SK-MEL-5 (cell line): ENCODE data around the gene REEP6. TPM values are rescaled to one million over a fixed set of nuclear protein-coding genes. Genes with fewer than 3 reads are reported as not detected.

Experiments
- DNase-seq: peaks from one replicate; pipeline ENCODE4 v3.0.0-alpha.2; 2016; ENCODE audit warnings: low read depth, low spot score
- in situ Hi-C: cut with HindIII; loops from 2 replicates; pipeline ENCODE4 v1.10.0; 2016; ENCODE audit warnings: low sequenced_read_pairs, high pct_unique_total_duplicates, low pct_unique_long_range_greater_than_20kb
- polyA plus RNA-seq, 2 experiments: library from polyadenylated mRNA; depleted of rRNA; stranded (reverse); fragments of >200 nt; gene quantifications; 2 replicates each; pipeline ENCODE4 v1.2.3, GENCODE V29; 2015
- total RNA-seq: library from RNA; depleted of rRNA; stranded (reverse); fragments of >200 nt; shearing (Covaris generic); gene quantifications from 2 replicates; pipeline ENCODE4 v1.2.3, GENCODE V29; 2014; rRNA removed

REEP6 gene
- total RNA-seq, result 3.2 and 4.5 TPM in 2 replicates
- 20.9 and 23.9 TPM in 2 replicates for polyA plus RNA-seq (2015; cell fraction: cytosol; rRNA removed)
- polyA plus RNA-seq (2015; cell fraction: nucleus; rRNA removed), result 3.3 and 6.8 TPM in 2 replicates

DNA sequence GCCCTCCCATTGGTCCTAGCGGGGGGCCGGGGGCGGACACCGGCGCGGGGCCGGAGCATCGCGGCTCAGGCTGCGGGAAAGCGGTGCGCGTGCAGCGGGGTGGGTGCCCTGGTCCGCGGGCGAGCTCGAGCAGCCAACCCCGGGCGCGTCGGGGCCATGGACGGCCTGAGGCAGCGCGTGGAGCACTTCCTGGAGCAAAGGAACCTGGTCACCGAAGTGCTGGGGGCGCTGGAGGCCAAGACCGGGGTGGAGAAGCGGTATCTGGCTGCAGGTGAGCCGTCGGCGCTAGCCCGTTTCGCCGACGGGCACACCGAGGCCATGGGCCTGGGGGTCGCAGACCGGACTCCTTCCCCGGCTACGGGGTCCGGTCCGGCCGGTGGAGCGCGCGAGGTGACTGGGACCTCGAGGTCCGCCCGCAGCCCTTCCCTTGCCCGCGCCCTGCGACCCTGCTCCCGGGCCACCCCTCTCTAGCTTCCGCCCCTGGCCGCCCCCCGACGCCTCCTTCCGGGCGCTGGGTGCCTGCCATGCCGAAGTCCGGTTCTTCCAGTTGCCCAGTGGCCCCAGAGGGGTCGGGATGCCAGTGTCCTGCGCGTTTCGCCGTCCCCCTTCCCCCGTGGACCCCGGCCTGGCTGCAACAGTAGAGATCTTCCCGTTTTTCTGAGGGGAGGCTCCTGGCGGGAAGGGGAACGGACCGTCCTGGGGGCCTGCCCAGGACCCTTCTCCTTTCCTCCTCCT lies at the start of gene REEP6:
TSS of gene REEP6 (plus strand) at position 68 of the 735 bp plus-strand sequence. CDS start at position 157, 89 bp downstream.
- in situ Hi-C loops, result no loop called here
- no peak for DNase-seq

DNA sequence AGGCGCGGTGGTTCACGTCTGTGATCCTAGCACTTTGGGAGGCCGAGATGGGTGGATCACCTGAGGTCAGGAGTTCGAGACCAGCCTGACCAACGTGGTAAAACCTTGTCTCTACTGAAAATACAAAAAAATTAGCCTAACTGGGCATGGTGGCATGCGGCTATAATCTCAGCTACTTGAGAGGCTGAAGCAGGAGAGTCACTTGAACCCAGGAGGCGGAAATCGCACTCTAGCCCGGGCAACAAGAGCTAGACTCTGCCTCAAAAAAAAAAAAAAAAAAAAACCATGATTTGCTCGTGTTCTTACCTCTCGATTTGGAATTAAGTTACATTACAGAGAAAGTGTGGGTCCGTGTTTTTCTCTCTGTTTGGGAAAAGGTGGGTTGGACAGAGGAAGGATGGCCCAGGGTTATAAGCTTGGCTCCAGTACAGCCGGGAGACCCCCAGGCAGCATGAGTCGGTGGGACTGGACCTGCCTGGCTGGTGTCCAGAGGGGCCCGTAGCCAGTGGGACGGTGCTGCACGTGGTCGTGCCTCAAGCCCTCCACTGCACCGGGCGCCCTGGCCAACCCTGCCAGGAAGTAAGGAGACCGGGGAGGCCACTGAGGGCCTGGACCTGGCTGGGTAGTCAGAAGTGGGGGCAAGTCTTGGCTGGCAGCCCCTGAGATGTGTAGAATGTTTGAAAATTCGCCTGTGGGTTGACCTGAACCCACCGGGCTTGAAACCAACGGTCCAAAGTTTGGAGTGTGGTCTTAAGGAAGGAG lies 49.1 kb upstream of the REEP6 start:
- in situ Hi-C loops, result no loop called here
- DNase-seq, result no peak

DNA sequence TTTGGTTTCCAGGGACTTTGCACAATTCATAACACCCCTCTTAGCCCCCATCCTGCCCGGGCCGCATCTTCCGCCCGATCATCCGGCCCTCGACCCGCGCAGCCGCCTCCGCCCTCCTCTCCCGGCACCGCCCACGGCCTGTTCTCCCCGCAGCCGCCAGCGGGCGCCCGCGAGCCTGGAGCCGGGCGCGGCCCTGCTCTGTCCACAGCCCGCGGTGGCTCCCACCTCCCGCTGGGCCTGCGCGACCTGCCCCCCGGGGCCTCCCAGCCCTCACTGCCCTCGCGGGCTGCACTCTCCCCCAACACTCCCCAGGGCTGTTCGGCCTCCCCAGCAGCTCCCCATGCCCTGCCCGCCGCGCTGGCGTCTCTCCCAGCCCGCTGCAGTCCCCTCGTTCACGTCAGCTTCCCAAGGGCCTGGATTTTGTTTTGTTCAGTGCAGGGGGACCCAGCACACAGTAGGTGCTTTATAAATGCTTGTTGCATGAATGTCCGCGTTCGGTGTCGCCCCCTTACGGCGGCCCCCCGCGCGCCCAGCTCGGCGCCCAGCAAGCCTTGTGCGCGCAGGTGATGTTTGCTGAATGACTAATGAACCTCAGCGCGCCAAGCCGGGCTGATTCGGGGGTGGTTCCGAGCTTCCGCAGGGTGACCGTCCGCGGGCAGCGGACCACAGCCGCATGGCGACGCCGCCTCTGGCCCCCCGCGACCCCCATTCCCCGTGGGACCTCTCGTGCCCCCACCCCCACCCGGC lies 45.6 kb upstream of the REEP6 start:
- DNase-seq, result peak; percentile 62
- in situ Hi-C loops, result no loop called here

DNA sequence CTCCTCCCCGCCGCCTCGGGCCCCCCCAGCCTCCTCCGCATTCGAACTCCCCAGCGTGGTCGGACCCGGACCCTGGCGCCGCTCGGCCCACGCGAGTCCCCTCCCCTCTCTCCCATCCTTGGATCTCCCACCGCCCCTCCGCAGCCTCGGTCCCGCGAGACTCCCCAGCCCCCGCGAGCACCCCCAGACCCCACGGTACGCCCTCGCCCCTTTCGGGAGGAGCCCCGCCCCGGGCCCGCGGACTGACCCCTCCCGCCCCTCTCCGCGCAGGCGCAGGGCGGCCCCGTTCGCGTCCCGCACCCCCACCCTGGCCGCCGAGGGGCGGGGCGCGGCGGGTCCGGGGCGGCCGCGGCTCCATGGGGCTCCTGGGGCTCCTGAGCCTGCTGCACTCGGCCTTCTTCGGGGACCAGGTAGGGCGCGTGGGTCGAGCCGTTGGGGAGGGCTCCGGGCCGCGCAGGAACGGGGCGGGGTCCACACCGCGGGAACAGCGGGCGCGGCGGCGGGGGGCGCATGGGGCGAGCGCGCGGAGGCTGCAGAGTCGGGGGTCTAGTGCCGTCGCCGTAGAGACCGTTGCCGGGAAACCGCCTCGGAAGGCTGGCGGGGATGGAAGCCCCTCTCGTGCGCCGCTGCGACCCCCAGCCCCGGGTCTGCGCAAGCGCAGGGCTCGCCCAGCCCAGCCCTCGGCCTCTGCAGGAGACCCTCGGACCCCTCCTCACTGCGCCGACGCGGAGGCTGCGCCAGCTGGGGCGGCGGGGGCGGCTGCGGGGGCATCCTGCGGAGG lies 44.9 kb upstream of the REEP6 start:
- DNase-seq, result peak; percentile 42
- in situ Hi-C loops, result no loop called here

DNA sequence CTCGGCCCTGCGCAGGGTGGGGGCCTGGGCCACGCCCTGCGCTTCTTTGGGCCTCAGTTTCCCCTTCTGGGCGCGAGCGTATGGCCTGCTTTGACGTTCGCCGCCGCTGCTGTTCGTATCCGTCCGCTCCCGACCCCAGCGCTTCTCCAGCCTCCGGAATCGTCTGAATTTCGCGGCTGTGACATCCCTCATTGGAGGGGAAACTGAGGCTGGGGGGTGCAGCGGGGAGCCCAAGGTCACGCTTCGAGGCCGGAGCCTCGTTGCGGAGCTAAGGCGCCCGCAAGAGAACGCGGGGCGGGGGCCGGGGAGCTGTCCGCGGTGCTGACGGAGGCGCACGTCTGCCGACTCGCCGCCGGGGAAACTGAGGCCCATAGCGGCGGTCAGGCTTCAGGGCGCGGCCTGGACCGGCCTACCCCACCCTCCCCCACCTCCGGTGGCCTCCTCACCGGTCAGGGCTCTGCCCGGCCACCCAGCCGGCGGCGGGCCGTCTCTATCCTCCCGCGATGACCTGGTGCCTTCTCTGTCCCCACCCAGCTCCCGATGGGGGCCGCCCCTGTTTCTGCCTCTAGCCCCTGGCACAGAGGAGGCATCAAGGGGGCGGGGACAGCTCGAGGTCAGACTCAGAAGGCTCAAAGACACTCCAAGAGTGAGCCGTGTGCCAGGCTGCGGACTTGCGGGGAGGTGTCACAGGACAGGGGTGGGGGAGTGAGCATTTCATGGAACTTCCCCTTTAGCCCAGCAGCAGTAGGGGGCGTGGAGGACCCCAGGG lies 44.1 kb upstream of the REEP6 start:
- no peak for DNase-seq
- in situ Hi-C loops, result no loop called here

DNA sequence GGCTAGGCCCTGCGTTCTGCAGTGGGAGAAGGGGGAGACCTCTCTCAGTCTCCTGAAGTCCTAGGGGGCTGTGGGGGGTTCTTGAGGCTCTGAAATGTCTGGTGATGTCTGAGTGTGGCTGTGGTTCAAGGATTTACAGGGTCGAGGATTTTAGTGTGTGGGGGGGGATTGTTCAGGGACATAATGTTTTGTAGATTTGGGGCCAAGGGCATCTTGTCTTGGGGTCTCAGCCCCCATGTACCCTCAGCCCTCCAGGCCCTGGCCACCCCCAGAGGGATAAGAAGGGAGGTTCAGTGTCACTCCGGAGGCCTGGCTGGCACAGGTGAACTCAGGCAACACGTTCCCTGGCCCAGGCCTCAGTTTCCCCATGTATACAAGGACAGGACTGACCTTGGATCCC lies 43.5 kb upstream of the REEP6 start:
- DNase-seq, result no peak
- in situ Hi-C loops, result no loop called here

DNA sequence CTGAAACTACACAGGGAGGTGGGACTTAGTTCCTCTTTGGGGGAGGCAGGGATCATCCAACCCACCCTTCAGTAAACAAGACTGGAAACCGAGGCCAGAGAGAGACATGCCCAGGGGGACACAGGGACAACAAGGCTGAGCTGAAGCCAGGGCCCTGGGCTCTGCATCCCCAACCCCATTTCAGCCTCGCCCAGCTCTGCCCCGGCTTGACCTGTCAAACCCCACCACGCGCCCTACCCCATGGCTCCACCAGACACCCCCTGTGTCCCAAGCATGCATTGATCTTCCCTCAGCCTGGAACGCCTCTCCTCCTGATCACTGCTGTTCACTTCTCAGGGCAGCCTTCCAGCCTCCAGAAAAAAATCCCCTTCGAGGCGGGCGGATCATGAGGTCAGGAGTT lies 43.0 kb upstream of the REEP6 start:
- in situ Hi-C loops, result no loop called here
- DNase-seq, result no peak

DNA sequence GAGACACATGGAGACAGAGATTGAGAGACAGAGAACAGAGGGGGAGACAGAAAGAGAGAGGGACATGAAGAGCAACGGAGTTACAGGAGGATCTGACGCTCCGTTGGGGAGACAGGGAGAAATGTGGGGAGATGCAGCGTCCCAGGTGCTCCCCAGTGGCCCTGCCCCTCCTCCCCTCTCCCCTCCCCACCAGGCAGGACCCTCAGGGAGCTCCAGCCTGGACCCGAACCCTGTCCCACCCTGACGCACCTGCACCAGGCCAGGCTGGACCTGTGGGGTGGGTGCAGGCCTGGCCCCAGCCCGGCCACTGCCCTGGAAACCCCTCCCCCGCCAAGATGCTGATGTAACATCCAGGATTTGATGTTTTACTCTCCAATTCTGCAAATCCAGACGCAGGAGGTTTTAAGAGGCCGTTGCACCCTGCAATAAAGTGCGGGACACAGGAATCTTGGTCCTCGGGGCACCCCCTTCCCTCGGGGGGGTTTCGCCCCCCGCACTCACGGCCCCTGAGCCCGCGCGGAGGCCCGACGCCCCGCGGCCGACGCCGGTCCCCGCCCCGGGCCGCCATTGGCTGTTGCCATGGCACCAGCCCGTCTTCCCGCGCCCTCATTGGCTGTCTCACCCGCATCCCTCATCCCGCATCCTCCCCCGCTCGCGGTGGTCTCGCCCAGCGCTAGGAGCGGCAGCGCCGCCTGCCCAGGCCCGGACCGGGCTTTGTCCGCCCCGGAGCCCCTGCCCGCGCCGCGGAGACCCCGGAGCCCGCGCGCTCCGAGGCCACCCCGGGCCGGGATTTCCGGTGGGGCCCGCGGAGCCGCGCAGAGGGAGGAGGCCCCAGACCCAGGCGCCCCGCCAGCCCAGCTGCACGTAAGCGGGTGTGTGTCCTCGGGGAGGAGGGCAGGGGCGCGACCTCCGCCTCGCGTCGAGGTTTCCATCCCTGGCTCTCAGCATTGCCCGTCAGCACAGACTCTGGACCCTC lies 41.2 kb upstream of the REEP6 start, which contains the start of gene APC2:
TSS of gene APC2 (plus strand) at position 655 of the 976 bp plus-strand sequence. CDS start 2,881 bp downstream, outside the sequence.
- in situ Hi-C loops, result no loop called here
- DNase-seq, result peak; percentile 55

DNA sequence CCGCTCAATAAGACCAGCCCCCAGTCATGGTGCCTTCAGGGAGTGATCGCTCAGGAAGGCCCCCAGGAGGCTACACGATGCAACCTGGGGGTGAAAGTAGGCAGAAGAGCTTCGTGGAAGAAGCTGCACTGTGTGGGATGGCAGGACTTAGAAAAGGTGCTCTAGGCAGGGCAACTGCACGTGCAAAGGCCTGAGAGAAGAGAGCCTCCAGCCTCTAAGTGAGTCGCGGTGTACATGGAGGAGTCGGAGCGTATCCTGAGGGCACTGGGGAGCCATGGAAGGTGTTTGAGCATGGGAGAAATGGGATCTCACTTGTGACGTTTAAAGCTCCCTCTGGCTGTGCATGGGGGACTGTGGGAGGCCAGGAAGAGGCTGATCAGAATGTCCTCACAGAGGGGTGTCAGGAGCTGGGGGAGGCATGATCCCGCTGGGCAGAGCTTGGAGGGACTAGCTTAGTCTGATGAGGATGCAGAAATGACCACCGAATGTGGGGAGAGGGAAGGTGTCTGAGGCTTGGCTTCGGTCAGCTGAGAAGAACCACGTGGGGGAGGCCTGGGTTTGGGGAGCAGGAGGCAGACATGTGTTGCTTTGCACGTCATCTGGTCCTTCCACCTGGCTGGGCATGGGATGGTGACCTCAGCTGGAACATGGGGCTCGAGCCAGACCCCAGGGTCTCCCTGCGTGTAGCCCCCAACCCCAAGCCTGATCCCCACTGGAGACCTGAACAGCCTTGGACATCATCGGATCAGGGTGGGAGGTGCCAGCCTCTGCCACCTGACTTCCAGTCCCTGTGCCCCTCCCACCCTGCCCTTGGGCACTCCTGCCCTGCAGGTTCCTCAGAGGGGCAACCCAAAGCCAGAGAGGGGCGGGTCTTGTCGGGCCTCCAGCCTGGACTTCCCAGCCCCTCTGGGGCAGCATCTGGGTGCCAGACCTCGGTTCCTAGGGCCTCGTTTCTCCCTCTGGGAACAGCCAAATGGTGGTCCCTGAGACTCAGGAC lies 39.9 kb upstream of the REEP6 start:
- in situ Hi-C loops, result no loop called here
- no peak for DNase-seq

DNA sequence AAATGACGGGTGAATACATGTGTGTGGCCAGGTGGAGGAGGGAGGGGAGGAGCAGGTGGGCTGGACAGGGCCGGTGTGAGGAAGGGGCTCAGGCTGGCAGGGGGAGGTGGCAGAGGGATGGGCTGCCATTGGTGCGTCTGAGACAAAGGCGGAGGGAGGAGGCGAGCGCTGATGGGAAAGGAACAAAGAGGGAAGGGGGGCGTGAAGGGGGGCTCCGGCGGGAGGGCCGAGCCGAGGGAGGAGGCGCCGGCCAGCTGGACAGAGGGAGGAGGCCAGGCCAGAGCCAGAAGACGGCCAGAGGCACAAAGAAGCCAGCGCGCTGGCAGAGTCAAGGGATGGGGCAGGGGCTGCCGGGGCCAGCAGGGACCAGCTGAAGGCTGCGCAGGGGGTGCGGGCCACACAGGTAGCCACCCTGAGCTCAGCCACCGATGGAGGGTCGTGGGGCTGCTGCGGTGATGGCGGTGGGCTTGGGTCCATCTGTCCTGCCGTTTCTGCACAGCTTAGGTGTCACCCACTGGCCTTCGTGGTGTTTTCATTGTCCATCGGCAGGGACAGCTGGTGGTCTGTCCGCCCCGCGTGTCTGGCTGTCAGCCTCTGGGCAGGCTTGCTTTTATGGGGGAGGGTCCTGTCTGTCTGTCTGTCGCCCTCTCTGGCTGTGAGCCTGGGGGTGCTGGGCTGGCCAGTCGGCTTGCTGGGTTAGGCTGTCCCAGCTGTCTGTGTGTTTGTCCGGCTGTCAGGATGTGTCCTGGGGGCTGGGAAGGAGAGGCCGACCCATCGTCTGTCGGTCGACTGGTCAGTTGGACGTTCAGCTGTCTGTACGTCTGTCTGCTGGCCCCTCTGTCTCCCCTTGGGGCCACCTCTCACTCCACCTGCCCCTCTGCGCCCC lies 38.8 kb upstream of the REEP6 start:
- in situ Hi-C loops, result no loop called here
- no peak for DNase-seq

DNA sequence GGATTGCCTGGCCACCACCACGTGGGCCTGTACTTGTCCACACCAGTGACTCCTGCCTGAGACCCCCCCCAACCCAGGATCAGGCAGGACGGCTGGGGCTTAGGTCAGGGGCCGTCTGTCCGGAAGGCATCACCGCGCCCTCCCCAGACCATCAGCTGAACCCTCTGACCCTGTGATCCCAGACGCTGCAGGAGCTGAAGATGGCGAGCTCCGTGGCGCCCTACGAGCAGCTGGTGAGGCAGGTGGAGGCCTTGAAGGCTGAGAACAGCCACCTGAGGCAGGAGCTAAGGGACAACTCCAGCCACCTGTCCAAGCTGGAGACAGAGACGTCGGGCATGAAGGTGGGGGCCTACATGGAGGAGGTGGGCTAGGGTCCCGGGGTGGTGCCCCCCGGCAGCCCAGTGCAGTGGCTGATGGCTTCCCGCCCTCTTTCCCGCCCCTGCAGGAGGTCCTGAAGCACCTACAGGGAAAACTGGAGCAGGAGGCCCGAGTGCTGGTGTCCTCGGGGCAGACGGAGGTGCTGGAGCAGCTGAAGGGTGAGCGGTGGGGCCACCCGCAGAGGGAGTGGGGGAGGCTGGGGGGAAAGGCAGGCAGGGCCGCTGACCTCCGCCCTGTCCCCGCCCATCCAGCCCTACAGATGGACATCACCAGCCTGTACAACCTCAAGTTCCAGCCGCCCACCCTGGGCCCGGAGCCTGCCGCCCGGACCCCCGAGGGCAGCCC lies 38.0 kb upstream of the REEP6 start:
- in situ Hi-C loops, result no loop called here
- DNase-seq, result no peak

DNA sequence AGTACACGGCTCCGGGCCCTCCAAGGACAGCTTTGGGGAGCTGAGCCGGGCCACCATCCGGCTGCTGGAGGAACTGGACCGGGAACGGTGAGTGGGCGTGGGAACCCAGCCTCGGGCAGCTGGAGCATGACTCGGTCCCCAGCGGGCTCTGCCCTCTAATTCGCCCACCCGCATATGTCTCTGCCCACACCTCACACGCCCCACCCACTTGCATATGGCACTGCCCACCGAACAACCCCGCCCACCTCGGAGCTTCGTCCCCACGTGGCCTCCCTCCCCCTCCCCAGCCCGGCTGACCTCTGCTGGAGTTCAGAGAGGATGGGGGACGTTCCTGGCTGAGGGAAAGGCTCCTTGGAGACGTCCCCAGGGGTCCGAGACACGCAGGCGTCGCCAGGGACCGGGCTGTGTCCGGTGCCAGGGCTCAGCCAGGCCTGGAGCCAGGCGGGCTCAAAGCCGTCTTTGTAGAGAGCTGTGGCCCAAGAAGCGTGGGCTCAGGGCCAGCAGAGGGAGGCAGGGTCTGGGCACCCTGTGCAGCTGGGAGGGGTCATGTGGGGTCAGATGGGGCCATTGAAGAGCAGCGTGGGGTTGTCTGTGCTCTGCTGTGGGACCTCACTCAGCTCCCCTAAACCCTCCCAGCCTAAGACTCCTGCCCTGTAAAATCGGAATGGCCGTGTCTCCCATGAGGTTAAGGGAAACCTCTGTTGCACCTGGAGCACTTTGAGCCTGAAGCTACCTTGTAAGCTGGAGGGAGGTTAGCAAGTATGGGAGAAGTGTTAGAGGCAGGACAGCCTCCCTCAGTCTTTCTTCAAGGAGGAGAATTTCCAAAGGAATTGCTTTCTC lies 37.2 kb upstream of the REEP6 start:
- peak; percentile 78 for DNase-seq
- in situ Hi-C loops, result no loop called here
